Measurements from ENCODE around the gene NTPCR. TPM values are rescaled to one million over a fixed set of nuclear protein-coding genes. Genes with fewer than 3 reads are reported as not detected.

NTPCR gene
- total RNA-seq, 1 experiment from 2014 or later, result 34.2 TPM

GRCh38 chr1:232924874-232925273 lies 25.5 kb upstream of the NTPCR start:
- TF ChIP-seq ELF1 (IDR thresholded peaks at IDR 0.05; ENCODE audit: borderline replicate concordance, low read depth) (no peak), YY1 (IDR thresholded peaks at IDR 0.05; ENCODE audit: extremely low read depth, insufficient replicate concordance, low read depth, low read length) (no peak), RAD21 (IDR thresholded peaks at IDR 0.05; ENCODE audit: low read depth) (no peak)
- ATAC-seq, result no peak
- no TSS peak for BruUV-seq (replicated peaks)

GRCh38 chr1:232925421-232926220 lies 24.8 kb upstream of the NTPCR start:
- H3K9me2 ChIP-seq (ENCODE audit: insufficient read depth), result no peaks in the 10 kb centered on the region
- H3K4me2 ChIP-seq (ENCODE audit: low read length), result no peak overlapping the region
- CTCF ChIA-PET, result no interaction called here
- no peak overlapping the region for H2AFZ ChIP-seq (ENCODE audit: low read depth, low read length, poor library complexity, severe bottlenecking)
- POLR2A ChIA-PET, result no interaction called here
- BruUV-seq (replicated peaks), result no TSS peak
- no peaks in the 10 kb centered on the region for H3K4me1 ChIP-seq (ENCODE audit: control insufficient read depth in 1 of 2, insufficient read depth in 2 of 2, low read length in 2 of 2)
- ATAC-seq, result no peak
- no peak for DNase-seq (ENCODE audit: low read depth, low spot score)
- RAD21 ChIA-PET (ENCODE audit: low non-redundant PET in 1 of 2, low total read pairs in 2 of 2, uncharacterized antibody in 2 of 2, unreplicated experiment in 2 of 2), result no interaction called here
- no peaks in the 10 kb centered on the region for H3K9me3 ChIP-seq (ENCODE audit: control insufficient read depth in 1 of 2, insufficient read depth in 1 of 2, low read depth in 1 of 2, low read length in 2 of 2)
- H3K27ac ChIP-seq (ENCODE audit: low read depth, low read length), result no peak overlapping the region
- no peaks in the 10 kb centered on the region for H3K27me3 ChIP-seq (ENCODE audit: insufficient read depth, low read length)
- intact Hi-C loops (cut with micrococcal nuclease), result no loop called here
- no peaks in the 10 kb centered on the region for H3K79me2 ChIP-seq (ENCODE audit: insufficient read depth, low read length)
- H3K4me3 ChIP-seq (replicated peaks in 1 of 2; ENCODE audit: low read depth in 1 of 2, low read length in 2 of 2), result no peak overlapping the region
- H3K9ac ChIP-seq (ENCODE audit: low read length), result no peak overlapping the region
- no peaks in the 10 kb centered on the region for H3K36me3 ChIP-seq (ENCODE audit: control insufficient read depth in 1 of 2, insufficient read depth in 2 of 2, low read length in 2 of 2)
- no peaks in the 10 kb centered on the region for H4K20me1 ChIP-seq (ENCODE audit: insufficient read depth)
- TF ChIP-seq EZH2 (IDR thresholded peaks at IDR 0.05) (no peak), CBX3 (IDR thresholded peaks at IDR 0.05; ENCODE audit: low read depth) (no peak), SIN3A (IDR thresholded peaks at IDR 0.05; ENCODE audit: low read depth) (no peak), SRF (IDR thresholded peaks at IDR 0.05; ENCODE audit: low read depth) (no peak), SP1 (IDR thresholded peaks at IDR 0.05; ENCODE audit: low read depth) (no peak), ZFX (IDR thresholded peaks at IDR 0.05) (no peak), TCF7L2 (IDR thresholded peaks at IDR 0.05; ENCODE audit: borderline replicate concordance, extremely low read depth, insufficient read depth, insufficient read length) (no peak), RAD21 (IDR thresholded peaks at IDR 0.05; ENCODE audit: low read depth) (no peak), POLR2AphosphoS5 (IDR thresholded peaks at IDR 0.05; ENCODE audit: low read depth, low read length) (no peak), POLR2A (IDR thresholded peaks at IDR 0.05; ENCODE audit: borderline replicate concordance, extremely low read depth, insufficient read depth, insufficient read length) (no peak), ZBTB33 (IDR thresholded peaks at IDR 0.05; ENCODE audit: extremely low read depth, insufficient replicate concordance, low read length) (no peak), EZH2phosphoT487 (IDR thresholded peaks at IDR 0.05; ENCODE audit: borderline replicate concordance) (no peak), CTCF (IDR thresholded peaks at IDR 0.05 in 2 of 3, conservative IDR thresholded peaks at IDR 0.05 in 1 of 3; ENCODE audit: borderline replicate concordance in 1 of 3, insufficient read depth in 1 of 3, low read depth in 2 of 3, low read length in 2 of 3) (no peak), YY1 (IDR thresholded peaks at IDR 0.05; ENCODE audit: extremely low read depth, insufficient replicate concordance, low read depth, low read length) (no peak), EGR1 (IDR thresholded peaks at IDR 0.05; ENCODE audit: low read depth) (no peak), ELF1 (IDR thresholded peaks at IDR 0.05; ENCODE audit: borderline replicate concordance, low read depth) (no peak)

More at GRCh38 chr1:232924874-232925273, 25.5 kb upstream of the NTPCR start:
- H4K20me1 ChIP-seq (ENCODE audit: insufficient read depth), result no peaks in the 10 kb centered on the region
- no peaks in the 10 kb centered on the region for H3K9me3 ChIP-seq (ENCODE audit: control insufficient read depth in 1 of 2, insufficient read depth in 1 of 2, low read depth in 1 of 2, low read length in 2 of 2)
- H2AFZ ChIP-seq (ENCODE audit: low read depth, low read length, poor library complexity, severe bottlenecking), result no peak overlapping the region
- no peak overlapping the region for H3K9ac ChIP-seq (ENCODE audit: low read length)
- H3K27me3 ChIP-seq (ENCODE audit: insufficient read depth, low read length), result no peaks in the 10 kb centered on the region
- no peaks in the 10 kb centered on the region for H3K36me3 ChIP-seq (ENCODE audit: control insufficient read depth in 1 of 2, insufficient read depth in 2 of 2, low read length in 2 of 2)
- H3K4me1 ChIP-seq (ENCODE audit: control insufficient read depth in 1 of 2, insufficient read depth in 2 of 2, low read length in 2 of 2), result no peaks in the 10 kb centered on the region
- ChIA-PET CTCF (no interaction called here), RAD21 (ENCODE audit: low non-redundant PET in 1 of 2, low total read pairs in 2 of 2, uncharacterized antibody in 2 of 2, unreplicated experiment in 2 of 2) (no interaction called here), POLR2A (no interaction called here)
- no peak overlapping the region for H3K27ac ChIP-seq (ENCODE audit: low read depth, low read length)
- no peaks in the 10 kb centered on the region for H3K9me2 ChIP-seq (ENCODE audit: insufficient read depth)
- no peak overlapping the region for H3K4me3 ChIP-seq (replicated peaks in 1 of 2; ENCODE audit: low read depth in 1 of 2, low read length in 2 of 2)
- H3K4me2 ChIP-seq (ENCODE audit: low read length), result no peak overlapping the region
- intact Hi-C loops (cut with micrococcal nuclease), result no loop called here
- no peaks in the 10 kb centered on the region for H3K79me2 ChIP-seq (ENCODE audit: insufficient read depth, low read length)
- no peak for DNase-seq (ENCODE audit: low read depth, low spot score)

Data from HCT116 (cell line).